HepG2 (cell line): ENCODE measurements around the gene ZFP90. TPM values are rescaled to one million over a fixed set of nuclear protein-coding genes. Genes with fewer than 3 reads are reported as not detected.

Experiments
- ATAC-seq: fragments of 200-7000 bp; cut with Tn5 transposase; 3 replicates; pipeline ENCODE4 v1.9.1; 2020; ENCODE audit warnings: mild to moderate bottlenecking, moderate library complexity
- BruUV-seq: library from RNA; stranded (reverse); fragments of 400-500 nt; replicated peaks from 2 replicates; lab custom pipeline; 2021; lab: Mats Ljungman, UMichigan
- CTCF ChIA-PET: fragments of 300-600 bp; formaldehyde crosslinking; extraction: SDS; loops from one replicate; lab custom pipeline; 2021; ENCODE audit warnings: low total read pairs, inconsistent platforms, low intra/inter-chr PET ratio; lab: Yijun Ruan, JAX
- POLR2A ChIA-PET: fragments of 350-600 bp; sonication (Branson Sonifier 250); formaldehyde crosslinking; loops from one replicate; lab custom pipeline; 2020; ENCODE audit warnings: antibody characterized with exemption, inconsistent platforms; lab: Yijun Ruan, JAX
- DNase-seq: peaks from one replicate; pipeline ENCODE4 v3.0.0-alpha.2; 2015; ENCODE audit warnings: low spot score
- FAIRE-seq: peaks from 3 replicates; lab custom pipeline; 2011; peaks lifted over from hg19 to GRCh38; lab: Jason Lieb, UNC
- H2AFZ ChIP-seq: one replicate; pipeline ENCODE4 v1.6.1; 2011; ENCODE audit warnings: low read length, inconsistent platforms
- H3K27ac ChIP-seq: fragments of 300-600 bp; 3 replicates; pipeline ENCODE4 v1.8.0; 2011; ENCODE audit warnings: mixed run types, mild to moderate bottlenecking, mixed read lengths, low read length, inconsistent platforms; ENCODE audit not compliant: insufficient read depth; ENCODE audit errors: extremely low read length
- H3K27me3 ChIP-seq, 2 experiments: fragments of 200-600 bp in 1 of 2; 2 replicates in 1 of 2; 3 replicates in 1 of 2; pipeline versions ENCODE4 v1.6.0 to v1.8.0; 2011; ENCODE audit warnings: low read length in 2 of 2, mild to moderate bottlenecking in 2 of 2, moderate library complexity in 2 of 2, inconsistent platforms in 1 of 2; ENCODE audit not compliant: insufficient read depth in 2 of 2, control insufficient read depth in 1 of 2
- H3K36me3 ChIP-seq, 2 experiments: fragments of 200-600 bp in 1 of 2; replicated peaks in 1 of 2; 2 replicates in 1 of 2; 3 replicates in 1 of 2; pipeline versions ENCODE4 v1.5.1 to v1.8.0; 2011; ENCODE audit warnings: low read length in 2 of 2, inconsistent platforms in 1 of 2; ENCODE audit not compliant: insufficient read depth in 2 of 2, control insufficient read depth in 1 of 2
- H3K4me1 ChIP-seq: 2 replicates; pipeline ENCODE4 v1.5.1; 2012; ENCODE audit warnings: low read length, inconsistent platforms; ENCODE audit not compliant: insufficient read depth
- H3K4me2 ChIP-seq: 2 replicates; pipeline ENCODE4 v1.6.0; 2011; ENCODE audit warnings: low read depth, low read length, inconsistent platforms
- H3K4me3 ChIP-seq, 3 experiments: fragments of 200-600 bp in 1 of 3; sonication (generic), shearing (Covaris generic) in 1 of 3; replicated peaks in 1 of 3; 2 replicates each; pipeline ENCODE4 v1.5.1; 2011 to 2016; ENCODE audit warnings: low read length in 3 of 3, inconsistent platforms in 2 of 3, low read depth in 2 of 3, mild to moderate bottlenecking in 2 of 3, control low read depth in 1 of 3, mixed read lengths in 1 of 3; ENCODE audit not compliant: insufficient read depth in 1 of 3
- H3K79me2 ChIP-seq: one replicate; pipeline ENCODE4 v1.6.1; 2011; ENCODE audit warnings: low read length, inconsistent platforms; ENCODE audit not compliant: insufficient read depth
- H3K9ac ChIP-seq: 2 replicates; pipeline ENCODE4 v1.6.0; 2011; ENCODE audit warnings: mild to moderate bottlenecking, low read depth, low read length, inconsistent platforms; ENCODE audit not compliant: insufficient read depth
- H3K9me3 ChIP-seq: 2 replicates; pipeline ENCODE4 v1.5.1; 2012; ENCODE audit warnings: mild to moderate bottlenecking, low read length
- H4K20me1 ChIP-seq: 2 replicates; pipeline ENCODE4 v1.6.0; 2011; ENCODE audit warnings: inconsistent platforms, mild to moderate bottlenecking, low read length, moderate library complexity; ENCODE audit not compliant: insufficient read depth
- FOSL2 ChIP-seq: sonication (generic); formaldehyde crosslinking; IDR thresholded peaks from 2 replicates; pipeline ENCODE4 v1.4.0; 2020; ENCODE audit warnings: missing genetic modification reagents
- SYNCRIP ChIP-seq: fragments of 200-400 bp; formaldehyde crosslinking; IDR thresholded peaks from 2 replicates; pipeline ENCODE4 v1.6.1; 2018; ENCODE audit warnings: mild to moderate bottlenecking, low read depth, low read length; ENCODE audit not compliant: insufficient read depth
- ZNF468 ChIP-seq: sonication (generic); formaldehyde crosslinking; IDR thresholded peaks from 2 replicates; pipeline ENCODE4 v1.8.0; 2022; ENCODE audit warnings: mild to moderate bottlenecking, moderate library complexity, missing genetic modification reagents
- WGBS: methylation state at CpG from one replicate; pipeline ENCODE4 v1.1.6; 2017; ENCODE audit warnings: low lambda C conversion rate; 5-methylcytosine and 5-hydroxymethylcytosine counted together
- in situ Hi-C: cut with HindIII; loops from 2 replicates; pipeline ENCODE4 v1.10.0; 2017; ENCODE audit warnings: low pct_unique_long_range_greater_than_20kb; ENCODE audit not compliant: extremely low pct_ligation_motif_present
- intact Hi-C: fragments of 100-400 bp; cut with micrococcal nuclease; formaldehyde crosslinking; loops from one replicate; pipeline ENCODE4 v1.10.0; 2022; ENCODE audit not compliant: unreplicated experiment
- polyA plus RNA-seq, 8 experiments: library from polyadenylated mRNA; depleted of rRNA in 3 of 8; stranded (reverse) in 7 of 8; unstranded in 1 of 8; fragments of >200 nt; fragmentation: Illumina TruSeq in 4 of 8; extraction: Trizol in 4 of 8; gene quantifications; 2 replicates each; pipeline versions ENCODE4 v1.2.1 to v1.2.3, GENCODE V29; 2011 to 2016; ENCODE audit warnings: low read depth in 4 of 8, missing spikeins in 1 of 8, mixed read lengths in 1 of 8; ENCODE audit not compliant: insufficient read depth in 1 of 8
- total RNA-seq, 5 experiments: library from RNA; depleted of rRNA; stranded (reverse); fragments of >200 nt; fragmentation: Illumina TruSeq; extraction: Trizol; gene quantifications; 2 replicates each; pipeline ENCODE4 v1.2.3, GENCODE V29; 2016; ENCODE audit warnings: low read depth in 1 of 5
- TF ChIP-seq, protein P1 (sequence below): sonication (generic); formaldehyde crosslinking; IDR thresholded peaks from 2 replicates; pipeline ENCODE4 v1.5.0; 2020; ENCODE audit warnings: mild to moderate bottlenecking, missing genetic modification reagents, borderline replicate concordance
- TF ChIP-seq, protein P2 (sequence below): sonication (generic); formaldehyde crosslinking; IDR thresholded peaks from 2 replicates; pipeline ENCODE4 v1.9.0; 2021; ENCODE audit warnings: mild to moderate bottlenecking, missing genetic modification reagents
- TF ChIP-seq, protein P3 (sequence below): sonication (generic); formaldehyde crosslinking; IDR thresholded peaks from one replicate; pipeline ENCODE4 v1.5.1; 2020; ENCODE audit warnings: mild to moderate bottlenecking, missing genetic modification reagents; ENCODE audit errors: not compliant biosample characterization

ZFP90 gene
- total and polyA plus RNA-seq, 2 of the 13 experiments (the other 11 are each of a cell fraction or from before 2014, with no cell fraction given): 17.6 to 18.9 TPM

DNA sequence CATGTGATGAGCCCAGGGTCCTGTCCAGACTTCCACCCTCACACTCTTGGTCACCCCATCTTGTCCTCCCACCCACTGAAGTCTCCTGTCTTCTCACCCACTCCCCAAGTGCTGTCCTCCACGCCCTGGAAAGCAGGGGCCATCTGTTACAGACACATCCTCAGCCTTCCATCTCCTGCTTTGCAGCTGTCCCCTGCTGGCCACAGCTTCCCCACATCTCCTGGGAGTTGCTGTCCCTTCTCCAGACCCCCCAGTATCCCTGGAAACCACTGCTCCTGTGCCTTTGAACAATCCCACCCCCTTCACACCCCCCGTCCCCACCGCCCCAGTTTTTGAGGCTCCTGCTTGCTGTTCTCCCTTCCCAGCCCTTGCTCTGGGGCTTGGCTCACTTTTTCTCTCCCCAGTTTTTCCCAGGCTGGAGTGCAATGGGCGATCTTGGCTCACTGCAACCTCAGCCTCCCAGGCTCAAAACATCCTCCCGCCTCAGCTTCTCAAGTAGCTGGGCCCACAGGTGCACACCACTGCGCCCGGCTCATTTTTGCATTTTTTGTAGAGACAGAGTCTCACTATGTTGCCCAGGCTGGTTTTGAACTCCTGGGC, 30.4 kb upstream of the ZFP90 start:
- CTCF ChIA-PET: interaction anchor here (3.5 kb wide), 1 partner anchor 113 kb away, joined by 34 read pairs; no protein-coding TSS in a partner anchor
- peaks cover 0 to 45% of the 10 kb centered on the region in 2 experiments; a peak in 3 of 5 replicates for H3K27me3 ChIP-seq
- no peaks in the 10 kb centered on the region for H3K36me3 ChIP-seq
- no peak overlapping the region for H2AFZ ChIP-seq
- in situ Hi-C loops (no loop called here), intact Hi-C loops (no loop called here)
- peaks cover 19% of the 10 kb centered on the region for H3K4me1 ChIP-seq
- no TSS peak for BruUV-seq
- H3K79me2 ChIP-seq: no peaks in the 10 kb centered on the region
- DNase-seq (no peak), FAIRE-seq (no peak), ATAC-seq (0 out of 3 replicates have a peak, but pooled peaks have one; percentile 12)
- H3K9ac ChIP-seq: no peak overlapping the region
- no peak overlapping the region for H3K4me2 ChIP-seq
- WGBS: 33% methylated on average over 7 of the region's 7 CpGs
- no peak overlapping the region for H3K27ac ChIP-seq
- no peaks in the 10 kb centered on the region for H3K9me3 ChIP-seq
- POLR2A ChIA-PET: no interaction called here
- H4K20me1 ChIP-seq: no peaks in the 10 kb centered on the region
- no peak overlapping the region for H3K4me3 ChIP-seq
- no peak for TF ChIP-seq SYNCRIP
- no peak for TF ChIP-seq FOSL2
- TF ChIP-seq, protein P1, sequence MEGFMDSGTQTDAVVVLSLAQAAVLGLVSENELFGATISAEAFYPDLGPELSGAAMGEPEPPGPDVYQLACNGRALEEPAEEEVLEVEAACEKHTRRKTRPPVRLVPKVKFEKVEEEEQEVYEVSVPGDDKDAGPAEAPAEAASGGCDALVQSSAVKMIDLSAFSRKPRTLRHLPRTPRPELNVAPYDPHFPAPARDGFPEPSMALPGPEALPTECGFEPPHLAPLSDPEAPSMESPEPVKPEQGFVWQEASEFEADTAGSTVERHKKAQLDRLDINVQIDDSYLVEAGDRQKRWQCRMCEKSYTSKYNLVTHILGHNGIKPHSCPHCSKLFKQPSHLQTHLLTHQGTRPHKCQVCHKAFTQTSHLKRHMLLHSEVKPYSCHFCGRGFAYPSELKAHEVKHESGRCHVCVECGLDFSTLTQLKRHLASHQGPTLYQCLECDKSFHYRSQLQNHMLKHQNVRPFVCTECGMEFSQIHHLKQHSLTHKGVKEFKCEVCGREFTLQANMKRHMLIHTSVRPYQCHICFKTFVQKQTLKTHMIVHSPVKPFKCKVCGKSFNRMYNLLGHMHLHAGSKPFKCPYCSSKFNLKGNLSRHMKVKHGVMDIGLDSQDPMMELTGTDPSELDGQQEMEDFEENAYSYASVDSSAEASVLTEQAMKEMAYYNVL (CRISPR knock-in tag): no peak
- TF ChIP-seq, protein P2, sequence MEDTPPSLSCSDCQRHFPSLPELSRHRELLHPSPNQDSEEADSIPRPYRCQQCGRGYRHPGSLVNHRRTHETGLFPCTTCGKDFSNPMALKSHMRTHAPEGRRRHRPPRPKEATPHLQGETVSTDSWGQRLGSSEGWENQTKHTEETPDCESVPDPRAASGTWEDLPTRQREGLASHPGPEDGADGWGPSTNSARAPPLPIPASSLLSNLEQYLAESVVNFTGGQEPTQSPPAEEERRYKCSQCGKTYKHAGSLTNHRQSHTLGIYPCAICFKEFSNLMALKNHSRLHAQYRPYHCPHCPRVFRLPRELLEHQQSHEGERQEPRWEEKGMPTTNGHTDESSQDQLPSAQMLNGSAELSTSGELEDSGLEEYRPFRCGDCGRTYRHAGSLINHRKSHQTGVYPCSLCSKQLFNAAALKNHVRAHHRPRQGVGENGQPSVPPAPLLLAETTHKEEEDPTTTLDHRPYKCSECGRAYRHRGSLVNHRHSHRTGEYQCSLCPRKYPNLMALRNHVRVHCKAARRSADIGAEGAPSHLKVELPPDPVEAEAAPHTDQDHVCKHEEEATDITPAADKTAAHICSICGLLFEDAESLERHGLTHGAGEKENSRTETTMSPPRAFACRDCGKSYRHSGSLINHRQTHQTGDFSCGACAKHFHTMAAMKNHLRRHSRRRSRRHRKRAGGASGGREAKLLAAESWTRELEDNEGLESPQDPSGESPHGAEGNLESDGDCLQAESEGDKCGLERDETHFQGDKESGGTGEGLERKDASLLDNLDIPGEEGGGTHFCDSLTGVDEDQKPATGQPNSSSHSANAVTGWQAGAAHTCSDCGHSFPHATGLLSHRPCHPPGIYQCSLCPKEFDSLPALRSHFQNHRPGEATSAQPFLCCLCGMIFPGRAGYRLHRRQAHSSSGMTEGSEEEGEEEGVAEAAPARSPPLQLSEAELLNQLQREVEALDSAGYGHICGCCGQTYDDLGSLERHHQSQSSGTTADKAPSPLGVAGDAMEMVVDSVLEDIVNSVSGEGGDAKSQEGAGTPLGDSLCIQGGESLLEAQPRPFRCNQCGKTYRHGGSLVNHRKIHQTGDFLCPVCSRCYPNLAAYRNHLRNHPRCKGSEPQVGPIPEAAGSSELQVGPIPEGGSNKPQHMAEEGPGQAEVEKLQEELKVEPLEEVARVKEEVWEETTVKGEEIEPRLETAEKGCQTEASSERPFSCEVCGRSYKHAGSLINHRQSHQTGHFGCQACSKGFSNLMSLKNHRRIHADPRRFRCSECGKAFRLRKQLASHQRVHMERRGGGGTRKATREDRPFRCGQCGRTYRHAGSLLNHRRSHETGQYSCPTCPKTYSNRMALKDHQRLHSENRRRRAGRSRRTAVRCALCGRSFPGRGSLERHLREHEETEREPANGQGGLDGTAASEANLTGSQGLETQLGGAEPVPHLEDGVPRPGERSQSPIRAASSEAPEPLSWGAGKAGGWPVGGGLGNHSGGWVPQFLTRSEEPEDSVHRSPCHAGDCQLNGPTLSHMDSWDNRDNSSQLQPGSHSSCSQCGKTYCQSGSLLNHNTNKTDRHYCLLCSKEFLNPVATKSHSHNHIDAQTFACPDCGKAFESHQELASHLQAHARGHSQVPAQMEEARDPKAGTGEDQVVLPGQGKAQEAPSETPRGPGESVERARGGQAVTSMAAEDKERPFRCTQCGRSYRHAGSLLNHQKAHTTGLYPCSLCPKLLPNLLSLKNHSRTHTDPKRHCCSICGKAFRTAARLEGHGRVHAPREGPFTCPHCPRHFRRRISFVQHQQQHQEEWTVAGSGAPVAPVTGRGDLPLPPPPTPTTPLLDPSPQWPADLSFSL: no peak
- TF ChIP-seq ZNF468 (CRISPR knock-in tag): no peak
- TF ChIP-seq, protein P3, sequence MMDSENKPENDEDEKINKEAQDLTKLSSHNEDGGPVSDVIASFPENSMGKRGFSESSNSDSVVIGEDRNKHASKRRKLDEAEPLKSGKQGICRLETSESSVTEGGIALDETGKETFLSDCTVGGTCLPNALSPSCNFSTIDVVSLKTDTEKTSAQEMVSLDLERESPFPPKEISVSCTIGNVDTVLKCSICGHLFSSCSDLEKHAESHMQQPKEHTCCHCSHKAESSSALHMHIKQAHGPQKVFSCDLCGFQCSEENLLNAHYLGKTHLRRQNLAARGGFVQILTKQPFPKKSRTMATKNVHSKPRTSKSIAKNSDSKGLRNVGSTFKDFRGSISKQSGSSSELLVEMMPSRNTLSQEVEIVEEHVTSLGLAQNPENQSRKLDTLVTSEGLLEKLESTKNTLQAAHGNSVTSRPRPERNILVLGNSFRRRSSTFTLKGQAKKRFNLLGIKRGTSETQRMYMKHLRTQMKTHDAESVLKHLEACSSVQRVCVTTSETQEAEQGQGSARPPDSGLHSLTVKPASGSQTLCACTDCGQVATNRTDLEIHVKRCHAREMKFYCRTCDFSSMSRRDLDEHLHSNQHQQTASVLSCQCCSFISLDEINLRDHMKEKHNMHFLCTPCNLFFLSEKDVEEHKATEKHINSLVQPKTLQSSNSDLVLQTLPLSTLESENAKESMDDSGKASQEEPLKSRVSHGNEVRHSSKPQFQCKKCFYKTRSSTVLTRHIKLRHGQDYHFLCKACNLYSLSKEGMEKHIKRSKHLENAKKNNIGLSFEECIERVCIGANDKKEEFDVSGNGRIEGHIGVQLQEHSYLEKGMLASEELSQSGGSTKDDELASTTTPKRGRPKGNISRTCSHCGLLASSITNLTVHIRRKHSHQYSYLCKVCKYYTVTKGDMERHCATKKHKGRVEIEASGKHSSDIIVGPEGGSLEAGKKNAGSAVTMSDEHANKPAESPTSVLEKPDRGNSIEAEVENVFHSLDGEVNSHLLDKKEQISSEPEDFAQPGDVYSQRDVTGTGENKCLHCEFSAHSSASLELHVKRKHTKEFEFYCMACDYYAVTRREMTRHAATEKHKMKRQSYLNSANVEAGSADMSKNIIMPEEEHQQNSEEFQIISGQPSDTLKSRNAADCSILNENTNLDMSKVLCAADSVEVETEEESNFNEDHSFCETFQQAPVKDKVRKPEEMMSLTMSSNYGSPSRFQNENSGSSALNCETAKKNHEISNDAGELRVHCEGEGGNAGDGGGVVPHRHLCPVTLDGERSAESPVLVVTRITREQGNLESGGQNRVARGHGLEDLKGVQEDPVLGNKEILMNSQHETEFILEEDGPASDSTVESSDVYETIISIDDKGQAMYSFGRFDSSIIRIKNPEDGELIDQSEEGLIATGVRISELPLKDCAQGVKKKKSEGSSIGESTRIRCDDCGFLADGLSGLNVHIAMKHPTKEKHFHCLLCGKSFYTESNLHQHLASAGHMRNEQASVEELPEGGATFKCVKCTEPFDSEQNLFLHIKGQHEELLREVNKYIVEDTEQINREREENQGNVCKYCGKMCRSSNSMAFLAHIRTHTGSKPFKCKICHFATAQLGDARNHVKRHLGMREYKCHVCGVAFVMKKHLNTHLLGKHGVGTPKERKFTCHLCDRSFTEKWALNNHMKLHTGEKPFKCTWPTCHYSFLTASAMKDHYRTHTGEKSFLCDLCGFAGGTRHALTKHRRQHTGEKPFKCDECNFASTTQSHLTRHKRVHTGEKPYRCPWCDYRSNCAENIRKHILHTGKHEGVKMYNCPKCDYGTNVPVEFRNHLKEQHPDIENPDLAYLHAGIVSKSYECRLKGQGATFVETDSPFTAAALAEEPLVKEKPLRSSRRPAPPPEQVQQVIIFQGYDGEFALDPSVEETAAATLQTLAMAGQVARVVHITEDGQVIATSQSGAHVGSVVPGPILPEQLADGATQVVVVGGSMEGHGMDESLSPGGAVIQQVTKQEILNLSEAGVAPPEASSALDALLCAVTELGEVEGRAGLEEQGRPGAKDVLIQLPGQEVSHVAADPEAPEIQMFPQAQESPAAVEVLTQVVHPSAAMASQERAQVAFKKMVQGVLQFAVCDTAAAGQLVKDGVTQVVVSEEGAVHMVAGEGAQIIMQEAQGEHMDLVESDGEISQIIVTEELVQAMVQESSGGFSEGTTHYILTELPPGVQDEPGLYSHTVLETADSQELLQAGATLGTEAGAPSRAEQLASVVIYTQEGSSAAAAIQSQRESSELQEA: no peak
